A673 (cell line): Measurements from ENCODE around the gene NSFL1C. TPM values are rescaled to one million over a fixed set of nuclear protein-coding genes. Genes with fewer than 3 reads are reported as not detected.

Source experiments
- BruUV-seq: library from RNA; stranded (reverse); fragments of 400-500 nt; replicated peaks from 2 replicates; lab custom pipeline; 2021; lab: Mats Ljungman, UMichigan
- CTCF ChIA-PET: fragments of 300-600 bp; sonication (Branson Sonifier 250); formaldehyde crosslinking; loops from one replicate; lab custom pipeline; 2022; ENCODE audit warnings: antibody characterized with exemption; lab: Charles Lee
- POLR2A ChIA-PET: fragments of 300-600 bp; sonication (Branson Sonifier 250); formaldehyde crosslinking; loops from one replicate; lab custom pipeline; 2022; ENCODE audit warnings: antibody characterized with exemption; ENCODE audit not compliant: low non-redundant PET; lab: Charles Lee
- DNase-seq: peaks from one replicate; pipeline ENCODE4 v3.0.0-alpha.2; 2015; ENCODE audit warnings: low spot score
- H3K27ac ChIP-seq: fragments of 200-600 bp; sonication (generic); 2 replicates; pipeline ENCODE4 v1.5.1; 2016; ENCODE audit warnings: mixed run types, low read depth, mild to moderate bottlenecking, mixed read lengths, antibody characterized with exemption, low read length; ENCODE audit not compliant: poor library complexity, severe bottlenecking
- H3K27me3 ChIP-seq: fragments of 200-600 bp; sonication (generic); replicated peaks from 2 replicates; pipeline ENCODE4 v1.6.1; 2017; ENCODE audit warnings: mixed run types, low read depth, mild to moderate bottlenecking, mixed read lengths, antibody characterized with exemption, low read length; ENCODE audit not compliant: insufficient read depth, poor library complexity
- H3K36me3 ChIP-seq: fragments of 200-600 bp; sonication (generic); 2 replicates; pipeline ENCODE4 v1.6.1; 2016; ENCODE audit warnings: mixed run types, mild to moderate bottlenecking, mixed read lengths, antibody characterized with exemption, low read length; ENCODE audit not compliant: insufficient read depth, poor library complexity, severe bottlenecking
- H3K4me1 ChIP-seq: fragments of 200-600 bp; sonication (generic); 2 replicates; pipeline ENCODE4 v1.6.1; 2017; ENCODE audit warnings: mixed run types, mild to moderate bottlenecking, mixed read lengths, antibody characterized with exemption, low read length; ENCODE audit not compliant: insufficient read depth, poor library complexity, severe bottlenecking
- H3K4me3 ChIP-seq: fragments of 200-600 bp; sonication (generic); 2 replicates; pipeline ENCODE4 v1.5.1; 2016; ENCODE audit warnings: low read depth, mixed run types, mild to moderate bottlenecking, mixed read lengths, low read length; ENCODE audit not compliant: poor library complexity, severe bottlenecking
- H3K9me3 ChIP-seq: fragments of 200-600 bp; sonication (generic); 2 replicates; pipeline ENCODE4 v1.6.1; 2016; ENCODE audit warnings: mixed run types, low read depth, mild to moderate bottlenecking, mixed read lengths, antibody characterized with exemption, low read length; ENCODE audit not compliant: poor library complexity, severe bottlenecking
- CTCF ChIP-seq: fragments of 300-800, 200-600 bp; sonication (generic); conservative IDR thresholded peaks from 2 replicates; pipeline ENCODE4 v1.5.1; 2017; ENCODE audit warnings: low read depth, mild to moderate bottlenecking, antibody characterized with exemption, low read length, moderate library complexity, mixed read lengths
- EZH2 ChIP-seq: fragments of 200-600 bp; sonication (generic); IDR thresholded peaks from 2 replicates; pipeline ENCODE4 v1.6.1; 2017; ENCODE audit warnings: borderline replicate concordance, low read depth, mild to moderate bottlenecking, mixed read lengths, antibody characterized with exemption, low read length; ENCODE audit not compliant: poor library complexity, severe bottlenecking
- intact Hi-C: fragments of 100-400 bp; cut with micrococcal nuclease; formaldehyde crosslinking; loops from one replicate; pipeline ENCODE4 v1.10.0; 2022; ENCODE audit not compliant: unreplicated experiment
- total RNA-seq: library from RNA; stranded (reverse); gene quantifications from 2 replicates; pipeline ENCODE4 v1.2.3, GENCODE V29; 2021

The NSFL1C gene
- total RNA-seq, 1 experiment from 2014 or later: 158 TPM

GRCh38 chr20:1394686-1395085, 72.0 kb downstream of the NSFL1C start:
- ChIA-PET POLR2A (no interaction called here), CTCF (no interaction called here)
- H3K36me3 ChIP-seq: no peaks in the 10 kb centered on the region
- intact Hi-C loops: loop anchor here (10.0 kb wide), 1 partner anchor 170 kb away; the partner anchor contains the start of gene RAD21L1
- H3K27me3 ChIP-seq: peaks cover 7% of the 10 kb centered on the region
- no peak for DNase-seq
- TF ChIP-seq EZH2: no peak
- no peak for TF ChIP-seq CTCF
- H3K9me3 ChIP-seq: no peaks in the 10 kb centered on the region
- no TSS peak for BruUV-seq
- H3K27ac ChIP-seq: no peak overlapping the region
- H3K4me1 ChIP-seq: peaks cover 25% of the 10 kb centered on the region
- no peak overlapping the region for H3K4me3 ChIP-seq

GRCh38 chr20:1393507-1393882, 73.2 kb downstream of the NSFL1C start:
- H3K4me1 ChIP-seq: peaks cover 37% of the 10 kb centered on the region
- POLR2A ChIA-PET: no interaction called here
- H3K27me3 ChIP-seq: no peaks in the 10 kb centered on the region
- H3K36me3 ChIP-seq: no peaks in the 10 kb centered on the region
- no peaks in the 10 kb centered on the region for H3K9me3 ChIP-seq
- peak overlapping the region; percentile 81 for H3K27ac ChIP-seq
- H3K4me3 ChIP-seq: peak overlapping the region; percentile 97
- CTCF ChIA-PET: interaction anchor here (0.6 kb wide), 1 partner anchor 75 kb away, joined by 8 read pairs; no protein-coding TSS in a partner anchor
- no TSS peak for BruUV-seq
- no peak for TF ChIP-seq EZH2
- no peak for TF ChIP-seq CTCF
- intact Hi-C loops: loop anchor here (2.0 to 10.0 kb wide), 2 partner anchors 69 to 169 kb away; partner anchors contain the start of gene RAD21L1
- no peak for DNase-seq

- ChIA-PET CTCF (interaction anchor here (0.6 kb wide), 1 partner anchor 76 kb away, joined by 8 read pairs; no protein-coding TSS in a partner anchor), POLR2A (no interaction called here)
- Histone ChIP-seq H3K27ac (peak within 1 kb of the TSS; percentile 81), H3K4me3 (peak within 1 kb of the TSS; percentile 97), H3K27me3 (no peaks in the 10 kb centered on the region), H3K4me1 (peaks cover 38% of the 10 kb centered on the region), H3K36me3 (no peaks in the 10 kb centered on the region), H3K9me3 (no peaks in the 10 kb centered on the region)
- no TSS peak for BruUV-seq
- TF ChIP-seq CTCF (no peak), EZH2 (no peak)
- intact Hi-C loops: loop anchor here (2.0 to 10.0 kb wide), 2 partner anchors 68 to 168 kb away; partner anchors contain the start of gene RAD21L1
- peak; percentile 97 for DNase-seq
These were observed 73.7 kb downstream of the NSFL1C start, which contains the start of gene FKBP1A for GRCh38 chr20:1392693-1393506. Gene FKBP1A, minus strand, starts transcription at chr20:1393054. Its CDS starts 56 bp downstream, at chr20:1392998.
